ENCODE measurements around the gene CSPG5.

DNA sequence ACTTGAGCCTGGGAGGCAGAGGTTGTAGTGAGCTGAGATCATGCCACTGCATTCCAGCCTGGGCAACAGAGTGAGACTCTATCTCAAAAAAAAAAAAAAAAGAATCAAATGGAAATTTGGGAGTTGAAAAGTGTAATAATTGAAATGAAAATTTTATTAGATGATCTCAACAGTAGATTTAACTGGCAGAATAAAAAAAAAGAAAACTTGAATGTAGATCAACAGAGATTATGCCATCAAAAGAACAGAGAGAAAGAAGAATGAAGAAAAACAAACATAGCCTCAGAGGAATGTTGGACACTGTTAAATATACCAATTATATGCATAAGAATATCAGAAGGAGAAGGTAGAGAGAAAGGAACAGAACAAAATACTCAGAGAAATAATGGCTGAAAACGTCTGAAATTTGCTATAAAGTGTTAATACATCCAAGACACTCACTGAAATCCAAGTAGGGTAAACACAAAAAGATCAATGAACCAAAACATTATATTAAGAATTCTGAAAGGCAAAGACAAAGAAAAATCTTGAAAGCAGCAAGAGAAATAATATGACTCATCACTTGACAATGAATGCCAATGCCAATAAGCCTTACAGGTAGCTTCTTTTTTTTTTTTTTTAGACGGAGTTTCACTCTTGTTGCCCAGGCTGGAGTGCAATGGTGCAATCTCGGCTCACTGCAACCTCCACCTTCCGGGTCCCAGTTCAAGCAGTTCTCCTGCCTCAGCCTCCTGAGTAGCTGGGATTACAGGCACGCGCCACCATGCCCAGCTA, 50.5 kb downstream of the CSPG5 start:
- TF ChIP-seq, protein P1, sequence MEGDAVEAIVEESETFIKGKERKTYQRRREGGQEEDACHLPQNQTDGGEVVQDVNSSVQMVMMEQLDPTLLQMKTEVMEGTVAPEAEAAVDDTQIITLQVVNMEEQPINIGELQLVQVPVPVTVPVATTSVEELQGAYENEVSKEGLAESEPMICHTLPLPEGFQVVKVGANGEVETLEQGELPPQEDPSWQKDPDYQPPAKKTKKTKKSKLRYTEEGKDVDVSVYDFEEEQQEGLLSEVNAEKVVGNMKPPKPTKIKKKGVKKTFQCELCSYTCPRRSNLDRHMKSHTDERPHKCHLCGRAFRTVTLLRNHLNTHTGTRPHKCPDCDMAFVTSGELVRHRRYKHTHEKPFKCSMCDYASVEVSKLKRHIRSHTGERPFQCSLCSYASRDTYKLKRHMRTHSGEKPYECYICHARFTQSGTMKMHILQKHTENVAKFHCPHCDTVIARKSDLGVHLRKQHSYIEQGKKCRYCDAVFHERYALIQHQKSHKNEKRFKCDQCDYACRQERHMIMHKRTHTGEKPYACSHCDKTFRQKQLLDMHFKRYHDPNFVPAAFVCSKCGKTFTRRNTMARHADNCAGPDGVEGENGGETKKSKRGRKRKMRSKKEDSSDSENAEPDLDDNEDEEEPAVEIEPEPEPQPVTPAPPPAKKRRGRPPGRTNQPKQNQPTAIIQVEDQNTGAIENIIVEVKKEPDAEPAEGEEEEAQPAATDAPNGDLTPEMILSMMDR (conservative IDR thresholded peaks at IDR 0.05 in 1 of 2, IDR thresholded peaks at IDR 0.05 in 1 of 2; ENCODE audit: extremely low read depth in 1 of 2, insufficient read depth in 1 of 2, low read depth in 1 of 2, low read length in 2 of 2): no peak
- TF ChIP-seq EZH2 (IDR thresholded peaks at IDR 0.05; ENCODE audit: borderline replicate concordance, low read length): no peak
